ENCODE results near the gene MPDZ. TPM values are rescaled to one million over a fixed set of nuclear protein-coding genes. Genes with fewer than 3 reads are reported as not detected.

The MPDZ gene
- 26.5 and 42.1 TPM in 2 replicates for total RNA-seq

GRCh38 chr9:13279284-13280141 lies at the start of gene MPDZ:
TSS of gene MPDZ (minus strand) at chr9:13279692. CDS start at chr9:13250315, 29,377 bp downstream.

